GM12891 (cell line): ENCODE results near the gene TLE2.

Experiments used
- PAX5 ChIP-seq: IDR thresholded peaks from 2 replicates; pipeline ENCODE4 v1.6.1; 2011; ENCODE audit warnings: low read length, moderate library complexity, mild to moderate bottlenecking; ENCODE audit not compliant: insufficient read depth, severe bottlenecking
- POLR2A ChIP-seq: IDR thresholded peaks from 2 replicates; pipeline ENCODE4 v1.6.1; 2011; ENCODE audit warnings: low read depth, low read length, control low read depth
- POLR2AphosphoS5 ChIP-seq: IDR thresholded peaks from 2 replicates; pipeline ENCODE4 v1.6.1; 2011; ENCODE audit warnings: low read depth, low read length, control low read depth
- SPI1 ChIP-seq: IDR thresholded peaks from 2 replicates; pipeline ENCODE4 v1.6.1; 2011; ENCODE audit warnings: low read depth, low read length, control low read depth
- TAF1 ChIP-seq: IDR thresholded peaks from 2 replicates; pipeline ENCODE4 v1.6.1; 2011; ENCODE audit warnings: low read depth, low read length, control low read depth

DNA sequence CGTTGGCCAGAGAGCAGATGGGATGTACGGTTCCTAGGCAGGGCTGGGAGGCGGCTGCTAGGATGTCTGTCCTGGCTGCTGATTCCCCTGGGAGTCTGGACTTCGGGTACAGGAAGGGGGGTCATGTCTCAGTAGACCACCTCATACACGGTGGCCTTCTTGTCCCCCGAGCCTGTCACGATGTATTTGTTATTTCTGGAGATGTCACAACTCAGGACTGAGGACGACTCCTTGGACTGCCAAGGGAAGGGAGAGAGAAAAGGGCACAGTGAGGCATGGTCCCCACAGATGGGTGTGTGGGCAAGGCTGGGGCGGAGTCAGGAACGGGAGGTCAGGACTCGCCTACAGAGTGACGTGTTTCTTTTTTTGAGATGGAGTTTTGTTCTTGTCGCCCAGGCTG lies 31.4 kb downstream of the TLE2 start:
- TF ChIP-seq POLR2AphosphoS5 (no peak), POLR2A (no peak), TAF1 (no peak), SPI1 (no peak), PAX5 (no peak)
